HG02970 (cell line): ENCODE data around the gene RSPH10B2.
"Not testable (repeated sequence)": the region's sequence is repeated elsewhere in the genome, so short reads cannot be mapped to it uniquely, and the experiment has no call there.

ENCODE experiments used
- ATAC-seq: cut with Tn5 transposase; IDR thresholded peaks from one replicate; pipeline ENCODE4 v1.9.1; 2021; ENCODE audit warnings: mild to moderate bottlenecking, moderate library complexity, moderate number of reproducible peaks; ENCODE audit not compliant: unreplicated experiment, low FRiP score

Gene RSPH10B2

DNA sequence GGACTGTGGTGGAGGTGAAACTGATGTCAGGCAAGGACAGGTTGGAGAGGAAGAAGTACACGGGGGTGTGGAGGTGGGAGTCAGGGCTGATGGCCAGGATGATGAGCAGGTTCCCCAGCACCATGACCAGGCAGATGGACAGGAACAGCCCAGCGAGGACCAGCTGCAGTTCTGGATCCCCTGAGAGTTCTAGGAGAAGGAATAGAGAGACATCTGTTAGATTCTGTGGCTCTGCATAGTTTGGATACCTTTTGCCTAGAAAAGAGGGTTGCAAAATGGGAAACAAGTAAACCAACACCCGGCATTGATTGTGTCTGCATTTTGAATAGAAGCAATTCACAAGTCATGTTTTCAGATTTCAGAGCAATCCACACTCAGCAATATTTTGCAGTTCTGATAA is 81.6 kb downstream of the RSPH10B2 start:
- ATAC-seq: not testable (repeated sequence)

DNA sequence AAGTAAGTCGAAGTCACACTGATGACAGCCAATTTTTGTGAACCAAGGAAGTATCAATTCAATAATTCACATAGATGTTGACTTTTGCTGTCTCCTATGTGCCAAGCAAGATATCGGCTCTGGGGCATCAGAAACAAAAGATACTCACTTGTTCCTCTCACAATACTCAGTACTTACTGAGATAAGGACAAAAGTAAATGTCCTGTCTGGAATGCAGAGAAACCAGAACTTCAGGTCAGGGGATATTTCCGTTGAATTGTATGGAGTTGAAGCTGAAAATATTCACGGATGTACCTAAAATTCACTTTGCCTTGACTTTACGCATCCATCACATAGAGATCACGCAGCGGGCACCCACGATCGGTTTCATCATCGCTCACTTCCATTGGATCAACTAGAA is 83.2 kb downstream of the RSPH10B2 start:
- not testable (repeated sequence) for ATAC-seq

DNA sequence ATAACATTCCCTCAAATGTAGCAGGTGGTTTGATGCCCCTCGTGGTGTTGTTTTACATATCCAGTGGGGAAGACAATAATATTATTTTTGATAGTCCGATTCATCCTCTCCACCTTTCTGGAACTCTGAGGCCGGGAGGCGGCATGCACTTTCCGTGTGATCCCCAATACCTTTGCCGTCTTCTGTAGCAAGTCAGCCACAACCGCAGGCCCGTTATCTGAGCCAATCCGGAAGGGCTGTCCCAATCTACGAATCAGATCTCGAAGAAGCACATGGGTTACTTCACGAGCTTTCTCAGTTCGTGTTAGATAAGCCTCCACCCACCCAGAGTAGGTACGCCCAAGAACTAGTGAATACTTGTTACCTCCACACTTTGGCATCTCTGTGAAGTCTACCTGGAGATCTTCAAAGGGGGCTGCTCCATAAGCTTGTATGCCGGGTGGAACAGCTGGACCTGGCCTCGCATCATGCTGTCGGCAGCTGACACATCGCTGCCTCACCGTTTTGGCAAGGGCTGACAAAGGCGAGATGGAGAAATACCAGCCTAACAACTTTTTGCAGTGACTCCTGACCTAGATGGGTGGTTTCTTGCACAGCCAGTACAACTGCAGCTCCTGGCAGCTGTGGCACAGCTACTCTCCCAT is 88.5 kb downstream of the RSPH10B2 start:
- not testable (repeated sequence) for ATAC-seq

DNA sequence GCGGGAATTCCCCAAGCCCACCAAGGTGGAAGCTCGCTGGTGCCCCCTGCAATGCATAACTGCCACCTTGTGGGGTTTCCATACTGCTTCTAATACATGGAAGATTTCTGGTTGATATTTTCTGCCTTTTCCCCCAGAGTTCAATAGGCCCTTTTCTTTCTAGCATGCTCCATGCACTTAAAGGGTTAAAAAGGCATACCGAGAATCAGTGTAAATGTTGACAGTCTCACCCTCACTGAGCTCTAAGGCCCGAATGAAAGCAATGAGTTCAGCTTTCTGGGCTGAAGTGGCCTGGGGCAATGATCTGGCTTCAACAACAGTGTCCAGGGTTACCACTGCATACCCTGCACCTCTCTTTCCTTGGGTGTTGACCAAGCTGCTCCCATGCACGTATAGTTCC is 89.2 kb downstream of the RSPH10B2 start:
- not testable (repeated sequence) for ATAC-seq

DNA sequence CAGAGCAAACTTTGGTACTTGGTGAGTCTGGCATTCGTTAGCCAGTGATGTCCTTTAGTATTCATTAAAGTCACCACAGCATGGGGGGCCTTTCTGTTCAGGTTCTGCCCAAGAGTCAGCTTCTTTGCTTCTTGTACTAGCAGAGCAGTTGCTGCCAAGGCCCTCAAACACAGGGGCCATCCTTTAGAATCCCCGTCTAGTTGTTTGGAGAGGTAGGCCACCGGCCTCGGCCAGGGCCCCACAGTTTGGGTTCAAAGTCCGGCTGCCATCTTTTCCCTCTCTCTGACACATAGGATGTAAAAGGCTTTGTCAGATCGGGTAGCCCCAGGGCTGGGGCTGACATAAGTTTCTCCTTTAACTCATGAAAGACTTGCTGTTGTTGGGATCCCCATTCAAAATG is 89.8 kb downstream of the RSPH10B2 start:
- not testable (repeated sequence) for ATAC-seq

DNA sequence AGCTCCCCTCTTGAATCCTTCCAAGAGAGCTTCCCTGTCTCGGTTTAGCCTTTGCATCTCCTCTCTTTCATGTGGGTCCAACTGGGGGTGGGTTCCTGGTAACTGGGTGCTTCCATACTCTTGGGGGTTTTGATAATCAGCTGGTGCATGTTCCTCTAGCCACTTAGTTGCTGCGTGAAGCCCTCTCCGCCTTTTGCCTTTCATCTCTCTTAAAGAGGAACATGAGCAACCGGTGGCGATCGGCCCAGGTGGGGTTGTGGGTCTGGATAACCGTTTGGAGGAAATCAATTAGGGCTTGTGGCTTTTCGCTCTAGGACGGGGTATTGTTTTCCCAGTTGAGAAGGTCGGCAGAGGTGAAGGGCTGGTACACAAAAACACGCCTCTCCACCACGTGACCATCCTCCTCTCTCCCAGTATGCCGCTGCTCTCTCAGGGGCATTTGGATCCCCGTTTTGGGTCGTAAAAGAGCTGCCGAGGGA is 92.1 kb downstream of the RSPH10B2 start:
- ATAC-seq: not testable (repeated sequence)

DNA sequence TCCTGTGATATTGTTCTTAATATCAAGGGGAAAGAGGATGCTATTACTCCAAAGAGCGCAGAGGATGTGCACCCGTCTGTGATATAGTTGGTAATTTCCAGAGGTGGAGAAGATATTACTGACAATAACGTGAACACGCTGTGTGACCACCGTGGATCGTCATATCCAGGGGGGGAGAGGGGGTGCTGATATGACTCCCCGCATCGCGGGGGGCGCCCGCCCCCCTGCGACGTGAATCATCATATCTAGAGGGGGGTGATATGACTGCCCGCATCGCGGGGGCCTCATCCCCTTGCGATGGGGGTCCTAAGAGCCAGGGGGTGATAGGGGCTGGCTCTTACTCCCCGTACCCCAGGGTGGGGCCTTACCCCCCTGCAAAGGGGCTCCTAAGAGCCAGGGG is 93.8 kb downstream of the RSPH10B2 start:
- ATAC-seq: not testable (repeated sequence)
